ENCODE measurements around the gene ELOVL2. TPM values are rescaled to one million over a fixed set of nuclear protein-coding genes. Genes with fewer than 3 reads are reported as not detected.

Gene ELOVL2
- total RNA-seq, 1 donor from 2014 or later: not detected

- intact Hi-C loops (cut with micrococcal nuclease): no loop called here
These were observed 14.3 kb upstream of the ELOVL2 start for GRCh38 chr6:11058406-11058805.

GRCh38 chr6:11056871-11057270 lies 12.8 kb upstream of the ELOVL2 start:
- intact Hi-C loops (cut with micrococcal nuclease): no loop called here

DNA sequence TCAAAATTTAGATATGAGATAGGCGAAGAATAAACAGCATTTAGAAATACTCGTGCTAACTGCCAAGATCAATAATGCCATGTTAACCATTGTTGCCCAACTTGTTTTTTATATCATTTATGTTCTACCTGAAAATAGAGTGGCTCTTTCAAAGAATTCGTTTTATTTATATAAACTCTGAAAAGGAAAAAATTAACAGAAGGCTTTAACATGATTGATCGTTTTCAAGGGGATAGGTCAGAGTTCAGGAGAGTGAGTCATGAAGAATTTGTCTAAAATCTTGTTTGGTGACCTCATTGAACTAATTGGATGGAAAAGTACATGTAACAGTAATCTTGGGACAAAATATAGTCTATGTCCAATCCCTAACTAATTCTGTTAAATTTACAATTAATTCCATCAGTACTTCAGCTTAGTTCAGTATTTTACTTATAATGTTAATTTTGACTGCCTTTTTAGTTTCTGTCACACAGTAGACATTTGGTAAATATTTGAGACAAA lies 11.1 kb upstream of the ELOVL2 start:
- intact Hi-C loops (cut with micrococcal nuclease): no loop called here

GRCh38 chr6:11054722-11055121 lies 10.6 kb upstream of the ELOVL2 start:
- intact Hi-C loops (cut with micrococcal nuclease): no loop called here

GRCh38 chr6:11053307-11053706 lies 9.2 kb upstream of the ELOVL2 start:
- intact Hi-C loops (cut with micrococcal nuclease): no loop called here

- intact Hi-C loops (cut with micrococcal nuclease): no loop called here
These were observed 6.6 kb upstream of the ELOVL2 start for GRCh38 chr6:11050731-11051130.

DNA sequence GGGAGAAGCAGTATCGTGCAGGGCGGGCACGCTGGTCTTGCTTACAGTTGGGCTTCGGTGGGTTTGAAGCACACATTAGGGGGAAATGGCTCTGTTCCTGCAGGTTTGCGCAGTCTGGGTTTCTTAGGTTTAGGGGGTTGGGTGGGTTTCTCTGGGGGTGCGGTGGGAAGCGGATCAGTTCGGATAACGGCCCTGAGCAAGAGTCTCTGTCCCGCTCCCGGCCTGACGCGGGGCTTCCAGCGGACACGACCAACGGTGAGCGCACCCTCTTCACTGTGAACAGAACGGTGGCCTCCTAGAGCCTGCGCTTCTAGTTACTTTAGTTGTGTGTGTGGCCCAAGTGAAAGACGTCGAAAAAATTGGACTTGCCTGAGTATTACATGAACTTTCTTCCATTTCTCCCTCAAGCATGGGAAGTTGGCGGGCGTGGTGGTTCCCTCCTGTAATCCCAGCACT lies 635 bp upstream of the ELOVL2 start:
- intact Hi-C loops (cut with micrococcal nuclease): no loop called here

GRCh38 chr6:11043378-11043960 lies 636 bp downstream of the ELOVL2 start:
- intact Hi-C loops (cut with micrococcal nuclease): no loop called here

GRCh38 chr6:11042750-11043377 lies 1.2 kb downstream of the ELOVL2 start:
- intact Hi-C loops (cut with micrococcal nuclease): no loop called here

DNA sequence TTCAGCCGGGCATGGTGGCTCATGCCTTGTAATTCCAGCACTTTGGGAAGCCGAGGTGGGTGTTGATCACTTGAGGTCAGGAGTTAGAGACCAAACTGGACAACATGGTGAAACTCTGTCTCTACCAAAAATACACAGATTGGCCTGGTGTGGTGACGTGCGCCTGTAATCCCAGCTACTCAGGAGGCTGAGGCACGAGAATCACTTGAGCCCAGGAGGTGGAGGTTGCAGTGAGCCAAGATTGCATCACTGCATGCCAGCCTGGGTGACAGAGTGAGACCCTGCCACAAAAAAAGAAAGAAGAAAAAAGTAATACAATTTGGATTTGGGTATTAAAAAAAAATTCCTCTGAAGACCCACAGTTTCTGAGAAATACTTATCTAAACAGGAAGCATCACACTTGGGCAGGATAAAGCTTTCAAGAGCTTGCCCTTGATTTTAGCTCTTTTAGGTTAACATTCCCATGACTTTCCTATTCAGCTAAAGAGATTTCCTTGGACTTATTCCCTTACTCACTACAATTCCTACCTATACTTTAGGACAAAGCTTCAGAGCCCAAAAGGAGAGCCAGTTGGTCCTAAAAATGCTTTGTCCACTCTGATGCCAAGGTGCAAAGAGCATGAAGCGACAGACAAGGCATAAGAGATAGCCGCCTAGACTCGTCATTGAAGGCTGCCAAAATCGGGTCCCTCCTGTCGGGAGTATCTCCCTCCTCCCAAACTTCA lies 1.9 kb downstream of the ELOVL2 start:
- intact Hi-C loops (cut with micrococcal nuclease): no loop called here

- intact Hi-C loops (cut with micrococcal nuclease): no loop called here
These were observed 4.0 kb downstream of the ELOVL2 start for GRCh38 chr6:11040134-11040533.

DNA sequence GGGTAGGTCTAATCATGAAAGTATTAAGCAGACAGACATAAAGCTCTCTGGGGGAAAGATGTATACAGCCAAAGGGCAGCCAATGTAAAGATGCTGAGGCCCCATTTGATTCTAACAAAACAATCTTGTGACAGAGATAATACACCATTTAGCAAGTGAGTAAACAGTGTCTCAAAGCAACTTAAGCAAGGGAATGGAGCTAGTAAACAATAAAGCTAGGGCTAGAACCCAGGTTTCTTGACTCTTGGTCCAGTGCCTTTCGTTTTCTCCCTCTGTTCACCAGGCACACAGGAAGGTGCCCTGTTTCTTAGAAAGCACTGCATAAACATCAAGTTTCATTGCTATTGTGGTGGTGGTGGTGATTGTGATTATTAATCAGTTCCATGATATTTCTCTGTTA lies 5.1 kb downstream of the ELOVL2 start:
- intact Hi-C loops (cut with micrococcal nuclease): no loop called here

- intact Hi-C loops (cut with micrococcal nuclease): no loop called here
These were observed 7.1 kb downstream of the ELOVL2 start for GRCh38 chr6:11036977-11037430.

GRCh38 chr6:11036351-11036740 lies 7.8 kb downstream of the ELOVL2 start:
- intact Hi-C loops (cut with micrococcal nuclease): no loop called here

DNA sequence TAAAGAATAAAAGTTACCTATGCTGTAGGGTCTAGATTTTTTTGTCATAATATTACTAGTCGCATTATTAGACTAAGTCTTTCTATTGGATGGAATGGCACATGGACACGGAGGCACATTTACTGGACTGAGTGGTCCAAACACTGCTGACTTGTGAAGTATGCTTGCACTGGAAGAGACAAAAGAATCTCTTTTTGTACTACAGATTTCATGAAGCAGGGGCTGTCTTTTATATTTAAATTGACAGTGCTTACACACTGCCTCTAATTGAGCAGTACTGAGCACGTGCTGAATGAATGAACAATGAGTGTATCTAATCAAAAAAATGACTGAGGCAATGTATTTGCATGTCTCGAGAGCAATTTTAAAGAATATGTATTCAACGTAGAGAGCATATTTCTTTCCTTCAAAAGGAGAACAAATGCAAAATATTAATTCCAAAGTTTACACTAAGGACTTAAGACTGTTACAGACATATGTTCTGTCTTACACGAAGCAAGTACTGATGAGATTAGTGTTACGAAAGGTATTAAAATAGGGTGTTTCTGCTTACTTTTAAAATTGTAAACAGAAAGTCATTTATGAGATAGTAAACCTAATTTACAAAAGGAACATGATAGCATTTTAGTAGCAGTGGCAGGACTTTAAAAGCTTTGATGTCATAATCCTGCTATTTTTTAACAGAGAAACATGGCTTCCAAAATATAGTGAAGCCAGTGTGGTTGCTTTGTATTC lies 8.3 kb downstream of the ELOVL2 start:
- intact Hi-C loops (cut with micrococcal nuclease): no loop called here

DNA sequence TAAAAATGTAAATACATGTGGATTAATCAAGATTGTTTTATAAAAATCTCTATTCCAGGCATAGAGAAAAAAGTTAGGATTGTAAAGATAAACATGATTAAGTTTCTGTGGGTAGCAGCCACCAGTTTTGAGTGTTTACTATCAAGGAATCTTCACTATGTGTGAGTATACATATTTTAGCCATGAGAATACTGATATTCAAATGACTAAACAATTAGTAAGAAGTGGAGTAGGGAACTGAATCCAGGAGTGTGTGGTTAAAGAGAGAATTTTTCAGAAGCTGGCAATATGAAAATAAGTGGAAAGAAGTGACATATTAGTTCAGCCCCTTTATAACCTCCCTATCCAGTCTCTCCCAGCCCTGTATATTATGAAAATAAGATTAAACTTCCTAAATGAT lies 10.3 kb downstream of the ELOVL2 start:
- intact Hi-C loops (cut with micrococcal nuclease): no loop called here

- intact Hi-C loops (cut with micrococcal nuclease): no loop called here
These were observed 13.2 kb downstream of the ELOVL2 start for GRCh38 chr6:11030904-11031303.

- intact Hi-C loops (cut with micrococcal nuclease): no loop called here
These were observed 15.1 kb downstream of the ELOVL2 start for GRCh38 chr6:11028959-11029358.

GRCh38 chr6:11027565-11028110 lies 16.5 kb downstream of the ELOVL2 start:
- intact Hi-C loops (cut with micrococcal nuclease): no loop called here

- intact Hi-C loops (cut with micrococcal nuclease): no loop called here
These were observed 18.0 kb downstream of the ELOVL2 start for GRCh38 chr6:11025921-11026635.

DNA sequence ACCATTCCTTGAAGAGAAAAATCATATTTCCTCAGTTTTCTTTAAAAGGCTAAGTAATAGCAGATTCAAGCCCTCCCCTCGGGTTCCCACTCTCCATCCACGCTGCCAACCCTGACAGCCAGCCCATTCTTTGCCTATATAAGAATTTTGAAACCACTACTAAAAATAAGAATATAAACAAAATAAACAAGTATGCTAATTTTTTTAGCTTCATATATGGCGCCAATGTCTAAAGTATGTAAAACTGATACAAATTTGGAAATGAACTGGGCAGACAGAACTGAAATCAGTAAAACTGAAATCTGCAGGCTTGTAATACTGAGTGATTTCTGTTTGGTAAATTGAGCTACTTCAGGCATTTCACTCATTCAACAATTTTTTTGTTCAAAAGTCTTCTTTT lies 19.0 kb downstream of the ELOVL2 start:
- intact Hi-C loops (cut with micrococcal nuclease): no loop called here

Measured in T-helper 2 cell treated with Interferon-gamma antibody and Interleukin-4, amounts not matched to agents 100 ng/mL and 5 ng/mL, for 36 hours (primary cell).